OCI-LY3 (cell line): ENCODE results near the gene MIGA2.

ENCODE experiments used
- H2AFZ ChIP-seq: fragments of 200-600, 300-600 bp; shearing (Covaris generic); 2 replicates; pipeline ENCODE4 v1.6.0; 2014; ENCODE audit warnings: antibody characterized with exemption, low read depth, low read length
- H3K27ac ChIP-seq: fragments of 200-600, 300-600 bp; sonication (generic); 2 replicates; pipeline ENCODE4 v1.5.1; 2014; ENCODE audit warnings: mild to moderate bottlenecking, low read length, moderate library complexity, mixed read lengths
- H3K27me3 ChIP-seq: fragments of 200-600, 300-600 bp; sonication (generic); 2 replicates; pipeline ENCODE4 v1.6.1; 2014; ENCODE audit warnings: low read depth, low read length, mixed read lengths
- H3K36me3 ChIP-seq: fragments of 200-600, 300-600 bp; sonication (generic); replicated peaks from 2 replicates; pipeline ENCODE3; 2014; ENCODE audit warnings: low read depth, low read length, mixed read lengths
- H3K4me1 ChIP-seq: fragments of 300-600, 200-600 bp; sonication (generic); 2 replicates; pipeline ENCODE4 v1.6.1; 2014; ENCODE audit warnings: low read length, mixed read lengths
- H3K4me2 ChIP-seq: fragments of 200-600, 300-600 bp; sonication (generic); 2 replicates; pipeline ENCODE4 v1.6.1; 2014; ENCODE audit warnings: low read length, mixed read lengths
- H3K4me3 ChIP-seq: fragments of 300-600, 200-600 bp; sonication (generic); 2 replicates; pipeline ENCODE4 v1.5.1; 2014; ENCODE audit warnings: antibody characterized with exemption, mild to moderate bottlenecking, low read length, moderate library complexity
- H3K79me2 ChIP-seq: fragments of 300-600, 200-600 bp; shearing (Covaris generic); 2 replicates; pipeline ENCODE4 v1.6.1; 2014; ENCODE audit warnings: mild to moderate bottlenecking, low read length, mixed read lengths
- H3K9ac ChIP-seq: fragments of 300-600, 200-600 bp; shearing (Covaris generic); 2 replicates; pipeline ENCODE4 v1.6.0; 2014; ENCODE audit warnings: mild to moderate bottlenecking, low read length, moderate library complexity
- H3K9me3 ChIP-seq: fragments of 200-600, 300-600 bp; shearing (Covaris generic); 2 replicates; pipeline ENCODE4 v1.6.1; 2014; ENCODE audit warnings: low read length, mixed read lengths; ENCODE audit not compliant: insufficient read depth
- H4K20me1 ChIP-seq: fragments of 200-600, 300-600 bp; sonication (generic); 2 replicates; pipeline ENCODE4 v1.6.1; 2016; ENCODE audit warnings: low read length, mixed read lengths; ENCODE audit not compliant: insufficient read depth
- EZH2phosphoT487 ChIP-seq: fragments of 200-600 bp; shearing (Covaris generic); IDR thresholded peaks from 2 replicates; pipeline ENCODE4 v1.6.1; 2018; ENCODE audit warnings: antibody characterized with exemption, mixed run types, low read depth
- TF ChIP-seq, protein P1 (sequence below): fragments of 200-600, 300-600 bp; sonication (generic); IDR thresholded peaks from 2 replicates; pipeline ENCODE4 v1.5.1; 2014; ENCODE audit warnings: antibody characterized with exemption, low read length, low read depth

Gene MIGA2

GRCh38 chr9:129070696-129071525 is 34.5 kb downstream of the MIGA2 start:
- Histone ChIP-seq H3K79me2 (no peaks in the 10 kb centered on the region), H3K4me3 (no peak overlapping the region), H3K36me3 (peaks cover 2% of the 10 kb centered on the region), H3K9me3 (no peaks in the 10 kb centered on the region), H3K4me1 (no peaks in the 10 kb centered on the region), H3K9ac (no peak overlapping the region), H2AFZ (no peak overlapping the region), H3K27me3 (no peaks in the 10 kb centered on the region), H3K4me2 (no peak overlapping the region), H4K20me1 (no peaks in the 10 kb centered on the region), H3K27ac (no peak overlapping the region)
- TF ChIP-seq, protein P1, sequence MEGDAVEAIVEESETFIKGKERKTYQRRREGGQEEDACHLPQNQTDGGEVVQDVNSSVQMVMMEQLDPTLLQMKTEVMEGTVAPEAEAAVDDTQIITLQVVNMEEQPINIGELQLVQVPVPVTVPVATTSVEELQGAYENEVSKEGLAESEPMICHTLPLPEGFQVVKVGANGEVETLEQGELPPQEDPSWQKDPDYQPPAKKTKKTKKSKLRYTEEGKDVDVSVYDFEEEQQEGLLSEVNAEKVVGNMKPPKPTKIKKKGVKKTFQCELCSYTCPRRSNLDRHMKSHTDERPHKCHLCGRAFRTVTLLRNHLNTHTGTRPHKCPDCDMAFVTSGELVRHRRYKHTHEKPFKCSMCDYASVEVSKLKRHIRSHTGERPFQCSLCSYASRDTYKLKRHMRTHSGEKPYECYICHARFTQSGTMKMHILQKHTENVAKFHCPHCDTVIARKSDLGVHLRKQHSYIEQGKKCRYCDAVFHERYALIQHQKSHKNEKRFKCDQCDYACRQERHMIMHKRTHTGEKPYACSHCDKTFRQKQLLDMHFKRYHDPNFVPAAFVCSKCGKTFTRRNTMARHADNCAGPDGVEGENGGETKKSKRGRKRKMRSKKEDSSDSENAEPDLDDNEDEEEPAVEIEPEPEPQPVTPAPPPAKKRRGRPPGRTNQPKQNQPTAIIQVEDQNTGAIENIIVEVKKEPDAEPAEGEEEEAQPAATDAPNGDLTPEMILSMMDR = no peak

GRCh38 chr9:129071526-129072126 is 35.2 kb downstream of the MIGA2 start:
- no peak overlapping the region for H3K27ac ChIP-seq

DNA sequence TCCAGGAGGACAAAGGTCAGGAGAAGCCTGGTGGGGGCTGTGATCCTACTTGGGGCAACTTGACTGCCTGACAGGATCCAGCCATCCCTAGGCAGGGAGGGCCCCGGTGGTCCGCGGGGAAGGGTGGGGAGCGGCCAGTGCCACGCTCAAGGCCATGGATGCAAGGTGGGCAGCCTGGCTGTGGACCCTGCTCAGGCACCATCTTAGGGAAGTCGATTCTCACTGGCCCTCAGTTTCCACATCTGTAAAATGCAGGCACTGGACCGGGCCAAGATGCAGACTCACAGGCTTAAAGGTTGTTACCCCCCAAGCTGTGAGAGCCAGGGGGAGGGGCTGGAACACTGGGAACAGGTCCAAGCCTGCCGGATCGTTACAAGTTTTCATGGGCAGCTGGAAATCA is 35.7 kb downstream of the MIGA2 start:
- Histone ChIP-seq H3K4me3 (no peak overlapping the region), H3K9me3 (no peaks in the 10 kb centered on the region), H3K4me2 (no peak overlapping the region), H2AFZ (no peak overlapping the region), H3K4me1 (no peaks in the 10 kb centered on the region), H3K79me2 (no peaks in the 10 kb centered on the region), H3K36me3 (no peaks in the 10 kb centered on the region), H3K27ac (no peak overlapping the region), H4K20me1 (no peaks in the 10 kb centered on the region), H3K27me3 (no peaks in the 10 kb centered on the region), H3K9ac (no peak overlapping the region)
- TF ChIP-seq, protein P1 = no peak
- no peak for TF ChIP-seq EZH2phosphoT487

More at GRCh38 chr9:129071526-129072126, 35.2 kb downstream of the MIGA2 start:
- no peaks in the 10 kb centered on the region for H3K9me3 ChIP-seq
- TF ChIP-seq, protein P1 = no peak
- no peak for TF ChIP-seq EZH2phosphoT487
- no peak overlapping the region for H3K9ac ChIP-seq
- no peaks in the 10 kb centered on the region for H4K20me1 ChIP-seq
- H3K36me3 ChIP-seq = no peaks in the 10 kb centered on the region
- no peak overlapping the region for H3K4me2 ChIP-seq
- no peaks in the 10 kb centered on the region for H3K4me1 ChIP-seq
- no peaks in the 10 kb centered on the region for H3K79me2 ChIP-seq
- H3K4me3 ChIP-seq = no peak overlapping the region
- H3K27me3 ChIP-seq = no peaks in the 10 kb centered on the region
- H2AFZ ChIP-seq = no peak overlapping the region

GRCh38 chr9:129073404-129073803 is 37.0 kb downstream of the MIGA2 start:
- TF ChIP-seq EZH2phosphoT487 = no peak
- TF ChIP-seq, protein P1 = no peak
- no peak overlapping the region for H3K9ac ChIP-seq
- no peaks in the 10 kb centered on the region for H3K27me3 ChIP-seq
- H3K36me3 ChIP-seq = no peaks in the 10 kb centered on the region
- no peak overlapping the region for H3K4me3 ChIP-seq
- no peaks in the 10 kb centered on the region for H3K9me3 ChIP-seq
- no peak overlapping the region for H3K27ac ChIP-seq
- H3K4me2 ChIP-seq = no peak overlapping the region
- no peaks in the 10 kb centered on the region for H4K20me1 ChIP-seq
- H3K79me2 ChIP-seq = no peaks in the 10 kb centered on the region
- H2AFZ ChIP-seq = no peak overlapping the region
- no peaks in the 10 kb centered on the region for H3K4me1 ChIP-seq
